DND-41 (cell line): ENCODE data around the gene TMTC2.

ENCODE experiments used
- ATAC-seq: fragments of 200-7000 bp; cut with Tn5 transposase; 3 replicates; pipeline ENCODE4 v1.9.1; 2021; ENCODE audit warnings: low read depth; ENCODE audit not compliant: insufficient read depth
- DNase-seq: peaks from one replicate; pipeline ENCODE4 v3.0.0-alpha.2; 2020
- H2AFZ ChIP-seq: 2 replicates; pipeline ENCODE4 v1.6.0; 2012; ENCODE audit warnings: low read depth, low read length
- H3K27ac ChIP-seq: 2 replicates; pipeline ENCODE4 v1.5.1; 2012; ENCODE audit warnings: low read length, inconsistent platforms
- H3K27me3 ChIP-seq: fragments of 200-600 bp; sonication (generic); 2 replicates; pipeline ENCODE4 v1.6.0; 2012; ENCODE audit warnings: low read length, mild to moderate bottlenecking, inconsistent platforms; ENCODE audit not compliant: insufficient read depth, poor library complexity
- H3K36me3 ChIP-seq: 2 replicates; pipeline ENCODE4 v1.5.1; 2012; ENCODE audit warnings: low read length, inconsistent platforms; ENCODE audit not compliant: insufficient read depth
- H3K4me1 ChIP-seq: 2 replicates; pipeline ENCODE4 v1.5.1; 2012; ENCODE audit warnings: mild to moderate bottlenecking, low read length; ENCODE audit not compliant: insufficient read depth
- H3K4me2 ChIP-seq: 2 replicates; pipeline ENCODE4 v1.6.0; 2012; ENCODE audit warnings: mild to moderate bottlenecking, moderate library complexity, low read length, inconsistent platforms; ENCODE audit not compliant: insufficient read depth
- H3K4me3 ChIP-seq, 2 experiments: fragments of 200-600 bp in 1 of 2; shearing (Covaris generic) in 1 of 2; 2 replicates each; pipeline ENCODE4 v1.5.1; 2012 to 2016; ENCODE audit warnings: inconsistent platforms in 2 of 2, low read length in 2 of 2, mild to moderate bottlenecking in 2 of 2, low read depth in 1 of 2, moderate library complexity in 1 of 2
- H3K79me2 ChIP-seq: 2 replicates; pipeline ENCODE4 v1.6.0; 2012; ENCODE audit warnings: low read length, inconsistent platforms; ENCODE audit not compliant: insufficient read depth
- H3K9ac ChIP-seq: 2 replicates; pipeline ENCODE4 v1.6.0; 2012; ENCODE audit warnings: low read depth, mild to moderate bottlenecking, inconsistent platforms, low read length, moderate library complexity
- H3K9me3 ChIP-seq: 2 replicates; pipeline ENCODE4 v1.5.1; 2012; ENCODE audit warnings: low read length, moderate library complexity, mild to moderate bottlenecking, inconsistent platforms; ENCODE audit not compliant: insufficient read depth, severe bottlenecking
- H4K20me1 ChIP-seq: 2 replicates; pipeline ENCODE4 v1.6.0; 2012; ENCODE audit warnings: low read length; ENCODE audit not compliant: insufficient read depth
- EZH2 ChIP-seq: IDR thresholded peaks from 3 replicates; pipeline ENCODE4 v1.6.1; 2012; ENCODE audit warnings: borderline replicate concordance, low read depth, mild to moderate bottlenecking, moderate library complexity, low read length, inconsistent platforms; ENCODE audit not compliant: severe bottlenecking
- TF ChIP-seq, protein P1 (sequence below): IDR thresholded peaks from 2 replicates; pipeline ENCODE4 v1.5.1; 2012; ENCODE audit warnings: borderline replicate concordance, low read length, moderate library complexity, mild to moderate bottlenecking; ENCODE audit not compliant: poor library complexity, severe bottlenecking; ENCODE audit errors: extremely low read depth

The TMTC2 gene

DNA sequence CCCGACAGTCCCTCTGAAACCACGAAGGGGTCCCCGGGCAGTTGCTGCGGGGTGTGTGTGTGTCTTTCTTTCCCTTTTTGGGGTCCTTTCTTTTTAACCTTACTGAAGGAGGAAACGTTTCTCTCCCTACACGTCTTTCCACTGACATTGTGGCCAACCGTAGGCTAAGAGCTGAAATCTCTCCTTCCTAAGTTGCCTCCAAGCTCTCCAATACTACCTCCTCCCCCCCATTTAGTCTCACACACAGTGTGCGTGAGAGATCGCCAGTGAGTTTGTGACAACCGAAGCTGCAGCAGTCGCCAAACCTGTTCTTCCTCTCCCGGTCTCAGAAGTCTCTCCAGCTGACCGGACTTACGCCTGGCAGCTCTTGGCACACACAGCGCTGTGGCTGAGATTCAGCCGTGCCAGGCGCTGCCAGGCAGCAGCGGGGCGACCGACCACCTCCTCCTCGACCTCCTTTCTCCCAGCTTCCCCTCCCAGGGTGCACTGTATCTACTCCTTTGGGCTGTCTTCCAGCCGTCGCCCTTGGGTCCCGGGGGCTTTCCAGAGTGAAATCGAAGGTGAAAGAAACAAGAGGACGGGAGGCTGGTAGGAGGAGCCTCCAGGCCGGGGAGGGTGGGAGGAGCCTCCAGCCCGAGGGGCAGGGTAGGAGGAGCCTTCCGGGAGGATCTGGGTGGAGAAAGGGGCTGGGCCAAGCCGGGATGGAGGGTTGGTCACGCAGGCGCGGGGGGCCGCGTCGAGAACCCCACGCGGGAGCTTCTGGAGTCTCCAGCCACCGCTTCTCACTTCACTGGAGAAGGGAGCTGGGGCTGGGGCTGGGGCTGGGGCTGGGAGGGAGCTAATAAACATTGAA is at the start of gene TMTC2:
TMTC2 (plus strand) TSS at position 739 of the 853 bp plus-strand sequence.
- no peak for TF ChIP-seq EZH2
- TF ChIP-seq, protein P1, sequence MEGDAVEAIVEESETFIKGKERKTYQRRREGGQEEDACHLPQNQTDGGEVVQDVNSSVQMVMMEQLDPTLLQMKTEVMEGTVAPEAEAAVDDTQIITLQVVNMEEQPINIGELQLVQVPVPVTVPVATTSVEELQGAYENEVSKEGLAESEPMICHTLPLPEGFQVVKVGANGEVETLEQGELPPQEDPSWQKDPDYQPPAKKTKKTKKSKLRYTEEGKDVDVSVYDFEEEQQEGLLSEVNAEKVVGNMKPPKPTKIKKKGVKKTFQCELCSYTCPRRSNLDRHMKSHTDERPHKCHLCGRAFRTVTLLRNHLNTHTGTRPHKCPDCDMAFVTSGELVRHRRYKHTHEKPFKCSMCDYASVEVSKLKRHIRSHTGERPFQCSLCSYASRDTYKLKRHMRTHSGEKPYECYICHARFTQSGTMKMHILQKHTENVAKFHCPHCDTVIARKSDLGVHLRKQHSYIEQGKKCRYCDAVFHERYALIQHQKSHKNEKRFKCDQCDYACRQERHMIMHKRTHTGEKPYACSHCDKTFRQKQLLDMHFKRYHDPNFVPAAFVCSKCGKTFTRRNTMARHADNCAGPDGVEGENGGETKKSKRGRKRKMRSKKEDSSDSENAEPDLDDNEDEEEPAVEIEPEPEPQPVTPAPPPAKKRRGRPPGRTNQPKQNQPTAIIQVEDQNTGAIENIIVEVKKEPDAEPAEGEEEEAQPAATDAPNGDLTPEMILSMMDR, result no peak

DNA sequence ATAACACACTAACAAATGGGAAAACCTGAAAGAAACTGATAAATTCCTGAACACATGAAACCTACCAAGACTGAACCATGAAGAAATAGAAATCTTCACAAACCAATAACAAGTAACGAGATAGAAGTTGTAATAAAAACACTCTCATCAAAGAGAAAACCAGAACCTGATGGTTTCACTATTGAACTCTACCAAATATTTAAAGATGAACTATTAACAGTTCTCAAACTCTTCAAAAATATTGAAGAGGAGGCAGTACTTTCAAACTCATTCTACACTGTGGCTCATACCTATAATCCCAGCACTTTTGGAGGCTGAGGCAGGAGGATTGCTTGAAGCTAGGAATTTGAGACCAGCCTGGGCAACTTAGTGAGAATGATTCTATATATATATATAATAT is 48.4 kb upstream of the TMTC2 start:
- DNase-seq, result no peak
- H3K9ac ChIP-seq, result no peak overlapping the region
- H3K79me2 ChIP-seq, result no peaks in the 10 kb centered on the region
- no peaks in the 10 kb centered on the region for H3K4me1 ChIP-seq
- no peak overlapping the region for H3K4me2 ChIP-seq
- H3K36me3 ChIP-seq, result no peaks in the 10 kb centered on the region
- H3K27ac ChIP-seq, result no peak overlapping the region
- no peak overlapping the region for H3K4me3 ChIP-seq
- no peak overlapping the region for H2AFZ ChIP-seq
- no peaks in the 10 kb centered on the region for H3K27me3 ChIP-seq
- no peak for ATAC-seq
- no peak for TF ChIP-seq EZH2
- TF ChIP-seq, protein P1, result no peak
- no peaks in the 10 kb centered on the region for H4K20me1 ChIP-seq
- no peaks in the 10 kb centered on the region for H3K9me3 ChIP-seq

More for the DNA sequence above, at the start of gene TMTC2:
- no peaks in the 10 kb centered on the region for H3K79me2 ChIP-seq
- H4K20me1 ChIP-seq, result no peaks in the 10 kb centered on the region
- ATAC-seq (no peak), DNase-seq (no peak)
- H3K4me3 ChIP-seq, result no peak within 1 kb of the TSS
- no peaks in the 10 kb centered on the region for H3K4me1 ChIP-seq
- no peak within 1 kb of the TSS for H3K4me2 ChIP-seq
- no peak within 1 kb of the TSS for H2AFZ ChIP-seq
- no peaks in the 10 kb centered on the region for H3K36me3 ChIP-seq
- no peaks in the 10 kb centered on the region for H3K27me3 ChIP-seq
- H3K9me3 ChIP-seq, result peaks cover 4% of the 10 kb centered on the region
- H3K27ac ChIP-seq, result no peak within 1 kb of the TSS
- H3K9ac ChIP-seq, result no peak within 1 kb of the TSS

DNA sequence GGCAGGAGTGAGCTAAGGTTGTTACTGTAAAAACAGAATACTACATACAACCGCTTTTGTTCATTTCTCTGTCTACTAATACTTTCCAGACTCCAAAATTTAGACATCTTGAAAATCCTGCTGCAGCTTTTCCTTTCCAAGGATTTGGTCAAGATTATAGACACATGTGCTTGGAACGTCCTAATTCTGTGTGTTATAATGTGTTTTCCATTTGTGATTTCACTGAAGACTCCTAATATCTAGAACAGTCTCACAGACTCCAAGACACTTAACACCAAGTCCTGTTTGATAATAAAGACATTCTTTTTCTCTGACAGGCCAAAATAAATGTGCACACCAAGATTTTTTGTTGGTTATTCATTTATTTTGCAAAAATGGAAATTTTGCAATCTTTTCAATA is 41.8 kb upstream of the TMTC2 start:
- ATAC-seq (no peak), DNase-seq (no peak)
- H3K27ac ChIP-seq, result no peak overlapping the region
- H3K9me3 ChIP-seq, result no peaks in the 10 kb centered on the region
- H3K27me3 ChIP-seq, result no peaks in the 10 kb centered on the region
- H3K4me1 ChIP-seq, result no peaks in the 10 kb centered on the region
- H3K36me3 ChIP-seq, result no peaks in the 10 kb centered on the region
- no peak overlapping the region for H3K4me2 ChIP-seq
- no peak overlapping the region for H2AFZ ChIP-seq
- H4K20me1 ChIP-seq, result no peaks in the 10 kb centered on the region
- TF ChIP-seq, protein P1, result no peak
- no peak for TF ChIP-seq EZH2
- H3K9ac ChIP-seq, result no peak overlapping the region
- no peaks in the 10 kb centered on the region for H3K79me2 ChIP-seq
- H3K4me3 ChIP-seq, result no peak overlapping the region
